NCI-H2227 treated with DMSO at 0.1 percent for 48 hours (cell line): ENCODE results near the gene SLC9A1.
A peak's percentile ranks its signal among the peaks of the same experiment; 100 is the strongest.

Source experiments
- DNase-seq: peaks from one replicate; lab custom pipeline; 2025; lab: John Stamatoyannopoulos, UW

SLC9A1 gene

DNA sequence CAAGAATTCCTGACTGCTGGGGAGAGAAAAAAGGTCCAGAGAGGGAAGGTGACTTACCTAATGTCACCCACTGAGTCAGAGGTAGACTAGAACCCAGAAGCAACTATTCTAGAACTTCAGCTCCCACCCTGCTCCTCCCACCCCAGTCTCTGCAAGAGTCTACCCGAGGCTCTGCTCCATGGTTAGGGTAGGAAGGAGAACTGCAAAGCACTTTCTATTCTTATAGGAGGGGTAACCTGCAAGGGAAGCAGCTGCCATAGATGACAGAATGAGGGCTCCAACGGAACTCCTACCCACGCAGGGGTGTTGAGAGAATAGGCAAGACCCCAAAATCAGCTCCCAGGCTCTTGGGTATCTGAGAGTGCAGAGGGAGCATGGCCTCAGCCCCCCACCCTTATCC is 4.3 kb downstream of the SLC9A1 start:
- no peak for DNase-seq

DNA sequence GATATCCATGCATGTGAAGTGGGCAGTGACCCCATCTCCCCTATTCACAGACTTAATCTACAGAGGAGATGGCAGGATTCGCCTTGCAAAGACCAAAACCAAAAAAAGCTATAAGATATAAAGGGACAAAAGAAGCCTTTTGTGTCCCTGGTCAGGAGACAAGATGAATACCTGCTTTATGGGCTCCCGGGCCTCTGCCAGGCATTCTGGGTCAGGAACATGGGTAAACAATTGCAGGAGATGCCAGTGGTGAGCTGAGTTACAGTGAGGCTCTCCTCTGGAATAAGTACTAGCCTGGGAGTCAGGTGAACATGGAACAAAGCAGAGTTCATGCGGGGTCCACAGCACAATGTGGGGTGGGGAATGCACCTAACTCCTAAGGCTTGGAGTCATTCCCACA is 4.7 kb downstream of the SLC9A1 start:
- DNase-seq = no peak

- DNase-seq = no peak
These were observed 5.2 kb downstream of the SLC9A1 start for GRCh38 chr1:27149762-27150113.

GRCh38 chr1:27149084-27149761 is 5.7 kb downstream of the SLC9A1 start:
- DNase-seq = no peak

- DNase-seq = no peak
These were observed 6.3 kb downstream of the SLC9A1 start for GRCh38 chr1:27148591-27148990.

- no peak for DNase-seq
These were observed 6.9 kb downstream of the SLC9A1 start for GRCh38 chr1:27147842-27148518.

DNA sequence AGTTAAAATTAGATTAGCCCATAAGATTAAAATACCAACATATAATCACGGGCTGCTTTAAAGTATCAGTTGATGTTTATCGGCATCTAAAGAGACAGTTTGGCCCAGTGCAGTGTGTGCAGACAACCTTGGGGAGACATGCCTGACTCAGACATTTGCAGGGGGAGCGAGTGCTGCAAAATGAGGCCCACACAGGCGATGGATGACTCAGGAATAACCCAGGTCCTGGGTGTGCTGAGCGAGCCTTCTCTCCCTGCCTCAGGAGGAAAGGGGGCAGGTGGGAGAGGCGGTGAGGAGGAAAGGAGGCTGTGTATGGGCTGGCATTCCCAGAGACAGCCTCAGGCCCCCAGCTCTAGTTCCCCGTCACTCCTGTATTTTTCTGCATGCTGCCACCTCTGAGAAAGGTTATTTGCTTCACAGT is 9.0 kb downstream of the SLC9A1 start:
- no peak for DNase-seq

DNA sequence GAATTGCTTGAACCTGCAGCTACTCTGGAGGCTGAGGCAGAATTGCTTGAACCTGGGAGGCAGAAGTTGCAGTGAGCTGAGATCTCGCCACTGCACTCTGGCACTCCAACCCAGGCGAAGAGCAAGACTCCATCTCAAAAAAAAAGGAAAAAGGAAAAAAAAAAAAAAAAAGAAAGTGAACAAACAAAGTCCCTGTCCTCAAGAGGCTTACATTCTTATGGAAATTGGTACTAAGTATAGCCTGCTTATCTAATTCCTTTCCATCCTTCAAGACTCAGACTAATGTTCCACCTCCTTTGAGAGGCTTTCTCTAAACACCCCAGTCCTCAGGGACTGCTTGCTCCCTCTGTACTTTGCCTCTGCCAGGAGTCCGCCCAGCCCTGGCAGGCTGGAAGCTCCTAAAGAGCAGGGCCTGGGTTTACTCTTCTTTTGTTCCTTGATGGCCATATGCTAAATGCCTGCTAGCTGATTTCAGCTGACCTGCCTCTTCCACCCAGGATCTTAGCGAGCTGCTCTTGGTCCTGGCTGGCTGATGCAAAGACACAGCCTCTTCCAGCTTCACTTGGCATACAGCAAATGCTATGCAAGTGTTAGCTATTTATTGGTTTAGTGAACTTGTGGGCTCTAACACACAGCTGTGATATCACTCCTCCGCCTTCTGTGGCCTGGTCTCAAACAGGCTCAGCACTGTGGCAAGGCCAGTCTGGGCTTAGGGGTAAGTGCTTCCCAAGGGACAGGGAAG is 9.8 kb downstream of the SLC9A1 start:
- DNase-seq = no peak

DNA sequence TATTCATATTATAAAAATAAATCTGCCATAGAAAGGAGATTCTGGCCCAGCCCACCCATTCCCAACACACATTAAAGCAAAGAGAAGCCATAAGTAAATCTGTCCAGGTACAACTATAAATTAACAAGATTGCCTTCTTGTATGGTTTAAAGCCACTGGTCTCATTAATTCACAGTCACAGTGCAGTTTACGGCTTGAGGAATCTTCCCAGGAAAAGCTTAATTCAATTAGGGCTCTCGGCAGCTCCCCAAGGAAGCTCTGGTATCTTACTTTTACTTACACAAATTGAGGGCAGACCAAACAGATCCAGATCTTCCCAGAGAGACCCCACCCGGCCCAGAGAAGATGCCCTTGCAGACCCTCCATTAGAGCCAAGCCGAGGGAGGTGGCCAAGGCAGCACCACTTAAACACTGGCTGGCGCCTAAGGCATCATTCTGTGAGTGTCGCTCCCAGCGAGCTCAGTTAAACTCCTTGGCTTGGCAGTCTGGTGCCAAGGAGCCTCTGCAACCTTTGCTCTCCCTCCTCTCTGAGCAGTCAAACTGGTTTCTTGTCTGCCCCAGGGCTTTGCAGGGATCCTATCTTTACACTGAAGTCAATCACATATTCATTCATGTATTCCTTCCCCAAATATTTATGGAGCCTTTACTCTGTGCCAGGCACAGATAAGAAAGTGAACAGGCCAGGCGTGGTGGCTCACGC is 10.7 kb downstream of the SLC9A1 start:
- peak; percentile 34 for DNase-seq

DNA sequence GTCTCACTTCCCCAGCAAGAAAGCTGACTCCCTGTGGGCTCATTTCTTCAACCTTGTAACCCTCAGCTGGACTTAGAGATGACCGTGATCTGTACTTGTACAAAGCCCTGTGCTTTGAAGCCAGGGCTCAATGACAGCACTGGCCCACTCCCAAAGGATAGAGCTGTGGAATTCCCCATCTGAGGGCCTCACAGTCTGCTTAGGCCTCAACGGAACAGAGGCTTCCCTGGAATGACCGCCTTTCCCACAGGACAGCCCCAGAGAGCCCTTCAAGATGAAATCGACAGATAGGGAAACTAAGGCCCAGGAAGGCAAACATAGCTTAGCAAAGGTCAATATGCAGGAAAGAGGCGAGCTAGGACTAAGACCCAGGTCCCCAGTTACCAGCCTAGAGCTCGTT is 11.5 kb downstream of the SLC9A1 start:
- DNase-seq = no peak

DNA sequence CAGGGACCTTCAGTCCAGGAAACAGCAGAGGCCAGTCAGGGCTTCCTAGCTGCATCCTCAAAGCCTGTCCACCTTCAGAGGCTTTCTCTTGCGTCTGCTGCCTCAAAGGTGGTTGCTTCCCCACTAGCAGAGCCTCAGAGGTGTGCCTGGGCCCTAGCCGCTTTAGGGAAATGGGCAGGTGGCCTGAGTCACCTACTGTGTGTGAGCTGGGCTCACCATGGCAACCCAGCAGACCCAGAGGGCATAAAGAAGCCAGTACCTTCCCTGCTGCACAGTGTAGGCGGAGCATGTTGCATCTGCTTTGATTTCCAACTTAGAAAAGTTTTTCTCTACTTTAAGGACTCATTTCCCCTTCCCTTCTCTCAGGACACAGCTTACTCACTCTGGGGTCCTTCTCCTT is 12.5 kb downstream of the SLC9A1 start:
- no peak for DNase-seq

DNA sequence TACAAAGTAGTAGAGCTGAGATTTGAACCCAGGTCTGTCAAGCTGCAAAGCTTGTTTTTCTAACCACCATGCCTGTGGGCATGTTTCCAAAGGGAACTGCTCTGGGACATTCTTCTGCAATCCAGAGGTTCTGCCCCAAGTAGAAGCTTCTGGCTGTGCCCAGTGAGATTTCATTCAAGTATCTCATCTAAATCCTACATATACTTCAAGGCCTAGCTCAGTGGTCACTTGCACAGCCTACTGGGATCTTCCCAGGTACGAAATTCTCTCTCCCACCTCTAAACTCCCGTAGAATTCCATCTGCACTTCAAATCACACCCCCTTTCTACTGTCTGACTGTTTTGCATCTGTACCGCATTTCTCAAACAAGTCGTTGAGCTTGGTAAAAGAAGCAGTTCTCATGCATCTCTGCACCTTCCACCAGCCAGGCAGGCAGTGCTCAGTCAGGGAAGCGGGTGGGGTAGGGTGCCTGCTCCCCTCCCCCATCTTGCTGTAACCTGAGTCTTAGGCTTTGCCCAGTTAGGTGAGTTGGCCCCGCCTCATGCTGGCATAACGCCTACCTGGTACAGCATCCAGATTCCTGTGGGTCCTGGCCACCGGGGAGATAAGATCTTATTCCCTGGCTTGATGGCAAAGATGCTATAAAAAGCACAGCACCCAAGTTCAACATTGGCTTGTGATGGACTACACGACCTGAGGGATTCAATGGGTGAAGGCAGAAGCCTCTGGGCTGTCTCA is 13.5 kb downstream of the SLC9A1 start:
- DNase-seq = no peak

- no peak for DNase-seq
These were observed 14.9 kb downstream of the SLC9A1 start for GRCh38 chr1:27139980-27140379.

GRCh38 chr1:27138927-27139326 is 16.0 kb downstream of the SLC9A1 start:
- no peak for DNase-seq

DNA sequence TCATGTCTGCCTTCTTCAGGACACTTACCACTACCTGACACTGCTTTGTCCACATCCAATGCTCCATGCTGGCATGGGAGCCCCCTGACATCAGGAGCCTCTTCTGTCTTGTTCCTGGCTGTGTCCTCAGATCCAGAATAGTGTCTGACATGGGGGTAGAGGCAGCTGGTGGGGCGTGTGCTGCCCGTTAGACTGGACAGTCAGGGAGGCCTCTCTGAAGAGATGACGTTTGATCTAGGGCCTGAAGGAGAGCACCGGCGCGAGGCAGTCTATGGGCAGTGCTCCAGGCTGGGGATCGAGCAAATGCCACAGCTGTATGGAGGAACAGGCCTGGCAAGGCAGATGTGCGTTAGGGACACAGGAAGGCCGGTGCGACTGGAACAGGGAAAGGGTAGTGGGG is 16.6 kb downstream of the SLC9A1 start:
- no peak for DNase-seq

GRCh38 chr1:27137544-27138075 is 17.3 kb downstream of the SLC9A1 start:
- DNase-seq = peak; percentile 29

- DNase-seq = no peak
These were observed 17.9 kb downstream of the SLC9A1 start for GRCh38 chr1:27136998-27137542.

- no peak for DNase-seq
These were observed 18.7 kb downstream of the SLC9A1 start for GRCh38 chr1:27136236-27136551.

- DNase-seq = no peak
These were observed 19.2 kb downstream of the SLC9A1 start for GRCh38 chr1:27135541-27136235.

DNA sequence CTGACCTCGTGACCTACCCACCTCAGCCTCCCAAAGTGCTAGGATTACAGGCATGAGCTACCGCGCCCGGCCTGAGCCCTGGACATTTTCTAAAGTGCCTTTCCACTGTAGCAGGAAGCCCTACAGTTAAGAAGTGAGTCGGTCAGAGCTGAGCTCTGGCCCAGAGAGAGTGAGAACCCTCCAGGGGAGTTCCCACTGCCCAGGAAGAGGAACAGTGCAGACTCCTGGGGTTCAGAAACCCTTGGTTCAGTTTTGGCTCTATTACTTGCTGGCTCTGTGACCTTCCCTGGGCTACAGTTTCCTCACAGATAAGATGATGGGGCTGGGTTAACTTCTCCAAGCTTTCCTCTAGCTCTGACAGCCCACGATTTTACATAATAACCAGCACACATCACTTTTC is 20.9 kb downstream of the SLC9A1 start:
- DNase-seq = no peak

GRCh38 chr1:27133158-27133557 is 21.8 kb downstream of the SLC9A1 start:
- DNase-seq = no peak
